WTC11 (cell line): ENCODE measurements around the gene PRKCZ. TPM values are rescaled to one million over a fixed set of nuclear protein-coding genes. Genes with fewer than 3 reads are reported as not detected.

Experiments used
- ATAC-seq: fragments of 200-7000 bp; cut with Tn5 transposase; 2 replicates; pipeline ENCODE4 v1.10.0; 2021; ENCODE audit warnings: mild to moderate bottlenecking, moderate library complexity
- CTCF ChIA-PET: fragments of 300-600 bp; sonication (Branson Sonifier 250); formaldehyde crosslinking; loops from one replicate; lab custom pipeline; 2021; ENCODE audit warnings: antibody characterized with exemption; lab: Charles Lee
- POLR2A ChIA-PET: fragments of 350-600 bp; sonication (Branson Sonifier 250); formaldehyde crosslinking; loops from one replicate; lab custom pipeline; 2021; ENCODE audit warnings: antibody characterized with exemption; lab: Charles Lee
- DNase-seq: peaks from one replicate; pipeline ENCODE4 v3.0.0; 2021; ENCODE audit warnings: low spot score
- H3K27ac Mint-ChIP-seq: 2 replicates; pipeline ENCODE4 v1.8.0; 2021; ENCODE audit warnings: mixed read lengths
- H3K27me3 Mint-ChIP-seq: 2 replicates; pipeline ENCODE4 v1.8.0; 2021; ENCODE audit warnings: low read depth, mild to moderate bottlenecking, moderate library complexity, mixed read lengths
- H3K36me3 Mint-ChIP-seq: 2 replicates; pipeline ENCODE4 v1.8.0; 2021; ENCODE audit warnings: mixed read lengths
- H3K4me1 Mint-ChIP-seq: 2 replicates; pipeline ENCODE4 v1.8.0; 2022; ENCODE audit warnings: mixed read lengths
- H3K4me3 Mint-ChIP-seq: 2 replicates; pipeline ENCODE4 v1.8.0; 2021; ENCODE audit warnings: mild to moderate bottlenecking, moderate library complexity, mixed read lengths
- H3K9me3 Mint-ChIP-seq: 2 replicates; pipeline ENCODE4 v1.8.0; 2021; ENCODE audit warnings: mixed read lengths
- AR ChIP-seq: fragments of 250-450 bp; sonication (Bioruptor Pico); IDR thresholded peaks from 2 replicates; pipeline ENCODE4 v1.9.0; 2021; ENCODE audit warnings: mild to moderate bottlenecking
- ATF2 ChIP-seq: sonication (generic); formaldehyde crosslinking; IDR thresholded peaks from 2 replicates; pipeline ENCODE4 v1.8.1; 2022; ENCODE audit warnings: low read depth, missing genetic modification reagents, borderline replicate concordance
- FOXP4 ChIP-seq: sonication (generic); formaldehyde crosslinking; IDR thresholded peaks from 2 replicates; pipeline ENCODE4 v1.8.0; 2022; ENCODE audit warnings: mild to moderate bottlenecking, missing genetic modification reagents
- JUN ChIP-seq: sonication (generic); formaldehyde crosslinking; IDR thresholded peaks from 2 replicates; pipeline ENCODE4 v1.8.0; 2023; ENCODE audit warnings: mild to moderate bottlenecking, missing genetic modification reagents
- KAT7 ChIP-seq: sonication (generic); formaldehyde crosslinking; IDR thresholded peaks from 2 replicates; pipeline ENCODE4 v1.8.1; 2023; ENCODE audit warnings: missing genetic modification reagents, mild to moderate bottlenecking, borderline replicate concordance
- MAX ChIP-seq: sonication (generic); formaldehyde crosslinking; IDR thresholded peaks from 2 replicates; pipeline ENCODE4 v1.8.0; 2022; ENCODE audit warnings: mild to moderate bottlenecking, missing genetic modification reagents
- USF2 ChIP-seq: sonication (generic); formaldehyde crosslinking; IDR thresholded peaks from 2 replicates; pipeline ENCODE4 v1.8.1; 2023; ENCODE audit warnings: mild to moderate bottlenecking, missing genetic modification reagents, moderate library complexity
- ZBTB43 ChIP-seq: sonication (generic); formaldehyde crosslinking; IDR thresholded peaks from 2 replicates; pipeline ENCODE4 v1.8.1; 2023; ENCODE audit warnings: mild to moderate bottlenecking, missing genetic modification reagents
- ZNF281 ChIP-seq: sonication (generic); formaldehyde crosslinking; IDR thresholded peaks from 2 replicates; pipeline ENCODE4 v1.8.0; 2023; ENCODE audit warnings: mild to moderate bottlenecking, missing genetic modification reagents
- ZNF317 ChIP-seq: sonication (generic); formaldehyde crosslinking; IDR thresholded peaks from 2 replicates; pipeline ENCODE4 v1.8.1; 2023; ENCODE audit warnings: low read depth, mild to moderate bottlenecking, moderate library complexity, missing genetic modification reagents, borderline replicate concordance
- ZNF423 ChIP-seq: fragments of 250-450 bp; sonication (Bioruptor Pico); IDR thresholded peaks from 2 replicates; pipeline ENCODE4 v2.1.2; 2022; ENCODE audit warnings: mild to moderate bottlenecking, moderate library complexity
- ZNF425 ChIP-seq: fragments of 250-450 bp; sonication (Bioruptor Pico); conservative IDR thresholded peaks from 2 replicates; pipeline ENCODE4 v1.9.0; 2021; ENCODE audit warnings: mild to moderate bottlenecking
- total RNA-seq: library from RNA; stranded (reverse); gene quantifications from 3 replicates; pipeline ENCODE4 v1.2.3, GENCODE V29; 2021

The PRKCZ gene
- total RNA-seq, 1 experiment from 2014 or later, result 52.5 TPM

- no peak overlapping the region for H3K4me3 Mint-ChIP-seq
- POLR2A ChIA-PET, result no interaction called here
- no peak for TF ChIP-seq USF2 (CRISPR knock-in tag)
- no peak for TF ChIP-seq MAX
- TF ChIP-seq FOXP4 (CRISPR knock-in tag), result no peak
- no peak for TF ChIP-seq ZNF281 (CRISPR knock-in tag)
- TF ChIP-seq AR (CRISPR knock-in tag), result no peak
- no peak for TF ChIP-seq ZNF423 (CRISPR knock-in tag)
- peaks cover 8% of the 10 kb centered on the region for H3K4me1 Mint-ChIP-seq
- H3K36me3 Mint-ChIP-seq, result no peaks in the 10 kb centered on the region
- no peaks in the 10 kb centered on the region for H3K9me3 Mint-ChIP-seq
- no peak overlapping the region for H3K27ac Mint-ChIP-seq
- H3K27me3 Mint-ChIP-seq, result no peaks in the 10 kb centered on the region
- no peak for ATAC-seq
- CTCF ChIA-PET, result no interaction called here
- DNase-seq, result no peak
These were observed 37.6 kb downstream of the PRKCZ start for GRCh38 chr1:2087766-2088165.

- no peak overlapping the region for H3K27ac Mint-ChIP-seq
- POLR2A ChIA-PET, result no interaction called here
- no peak for ATAC-seq
- no peak overlapping the region for H3K4me3 Mint-ChIP-seq
- no peaks in the 10 kb centered on the region for H3K9me3 Mint-ChIP-seq
- TF ChIP-seq ZNF317 (CRISPR knock-in tag), result no peak
- TF ChIP-seq ZNF425 (CRISPR knock-in tag), result no peak
- no peak for TF ChIP-seq ZBTB43 (CRISPR knock-in tag)
- TF ChIP-seq KAT7 (CRISPR knock-in tag), result no peak
- TF ChIP-seq ATF2 (CRISPR knock-in tag), result no peak
- no peak for TF ChIP-seq JUN (CRISPR knock-in tag)
- TF ChIP-seq, all 79 proteins: peak for 0
- DNase-seq, result no peak
- Mint-ChIP-seq H3K4me1 (peaks cover 8% of the 10 kb centered on the region), H3K36me3 (no peaks in the 10 kb centered on the region), H3K27me3 (no peaks in the 10 kb centered on the region)
- CTCF ChIA-PET, result interaction anchor here (0.8 to 1.5 kb wide), 3 partner anchors 20 to 86 kb away, joined by 3 to 4 read pairs (median 4); no protein-coding TSS in a partner anchor
These were observed 38.2 kb downstream of the PRKCZ start for GRCh38 chr1:2088458-2088857.
